Testis (tissue), 3 donors: ENCODE results near the gene TNP2. TPM values are rescaled to one million over a fixed set of nuclear protein-coding genes. Genes with fewer than 3 reads are reported as not detected.

Source experiments
- DNase-seq: peaks from one replicate; pipeline ENCODE4 v3.0.0-alpha.2; 2019
- H3K27ac ChIP-seq, 2 donors: fragments of 200-600 bp; sonication (generic); one replicate each; pipeline ENCODE4 v1.5.1; 2019
- H3K27me3 ChIP-seq: fragments of 200-600 bp; sonication (generic); one replicate; pipeline ENCODE4 v1.5.1; 2019
- H3K36me3 ChIP-seq: fragments of 200-600 bp; sonication (generic); one replicate; pipeline ENCODE4 v1.5.1; 2017; ENCODE audit warnings: low read depth; ENCODE audit errors: missing control alignments
- H3K4me1 ChIP-seq: fragments of 200-600 bp; sonication (generic); one replicate; pipeline ENCODE4 v1.5.1; 2019
- H3K4me3 ChIP-seq, 2 donors: fragments of 200-600 bp; sonication (generic); one replicate each; pipeline ENCODE4 v1.5.1; 2017 to 2019
- H3K9me3 ChIP-seq: fragments of 200-600 bp; sonication (generic); one replicate; pipeline ENCODE4 v1.5.1; 2017
- POLR2A ChIP-seq: fragments of 450-650 bp; IDR thresholded peaks from one replicate; pipeline ENCODE4 v1.6.1; 2017; ENCODE audit warnings: antibody characterized with exemption, mild to moderate bottlenecking, moderate library complexity
- WGBS, 2 donors: methylation state at CpG; one replicate each; pipeline ENCODE4 v1.1.5; 2018; 5-methylcytosine and 5-hydroxymethylcytosine counted together
- intact Hi-C: fragments of 100-400 bp; cut with DNase I; formaldehyde crosslinking; loops from one replicate; pipeline ENCODE4 v1.15.1; 2023; ENCODE audit warnings: low total_unique reads
- polyA plus RNA-seq: library from polyadenylated mRNA; stranded (reverse); fragments of 350-450 nt; fragmentation: Illumina TruSeq; extraction: RNeasy Lipid Tissue Mini Kit (QIAGEN cat#74804); gene quantifications from one replicate; pipeline ENCODE4 v1.2.3, GENCODE V29; 2014; ENCODE audit warnings: low read depth, low replicate concordance; ENCODE audit not compliant: insufficient read depth
- total RNA-seq, 2 donors: library from RNA; depleted of rRNA; stranded (reverse); fragments of >200 nt; gene quantifications; one replicate each; pipeline ENCODE4 v1.2.3, GENCODE V29; 2016
- TF ChIP-seq, protein P1 (sequence below), 3 experiments: fragments of 450-650 bp in 2 of 3; fragments of 200-600 bp in 1 of 3; sonication (generic) in 1 of 3; IDR thresholded peaks; one replicate each; pipeline ENCODE4 v1.5.1; 2016 to 2019; ENCODE audit warnings: antibody characterized with exemption in 3 of 3, mild to moderate bottlenecking in 2 of 3, moderate library complexity in 1 of 3

The TNP2 gene
- total and polyA plus RNA-seq, 3 donors from 2014 or later, result 10.2 to 38.4 (median 29.8) TPM

DNA sequence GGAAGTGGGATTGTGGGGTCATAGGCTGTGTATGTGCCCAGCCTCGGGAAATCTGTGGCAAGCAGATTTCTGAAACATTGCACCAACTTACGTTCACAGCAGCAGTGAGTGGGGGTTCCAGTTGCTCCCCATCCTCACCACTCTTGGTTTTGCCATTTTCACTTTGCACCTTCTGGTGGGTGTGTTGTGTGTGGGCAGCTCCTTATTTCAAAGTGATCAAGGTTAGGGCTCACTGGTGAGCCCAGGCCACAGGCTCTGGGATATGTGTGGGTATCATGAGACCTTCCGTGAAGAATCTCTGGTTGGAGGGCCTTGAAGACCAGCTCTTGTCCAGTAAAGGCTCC lies 41.5 kb upstream of the TNP2 start:
- TF ChIP-seq, protein P1, sequence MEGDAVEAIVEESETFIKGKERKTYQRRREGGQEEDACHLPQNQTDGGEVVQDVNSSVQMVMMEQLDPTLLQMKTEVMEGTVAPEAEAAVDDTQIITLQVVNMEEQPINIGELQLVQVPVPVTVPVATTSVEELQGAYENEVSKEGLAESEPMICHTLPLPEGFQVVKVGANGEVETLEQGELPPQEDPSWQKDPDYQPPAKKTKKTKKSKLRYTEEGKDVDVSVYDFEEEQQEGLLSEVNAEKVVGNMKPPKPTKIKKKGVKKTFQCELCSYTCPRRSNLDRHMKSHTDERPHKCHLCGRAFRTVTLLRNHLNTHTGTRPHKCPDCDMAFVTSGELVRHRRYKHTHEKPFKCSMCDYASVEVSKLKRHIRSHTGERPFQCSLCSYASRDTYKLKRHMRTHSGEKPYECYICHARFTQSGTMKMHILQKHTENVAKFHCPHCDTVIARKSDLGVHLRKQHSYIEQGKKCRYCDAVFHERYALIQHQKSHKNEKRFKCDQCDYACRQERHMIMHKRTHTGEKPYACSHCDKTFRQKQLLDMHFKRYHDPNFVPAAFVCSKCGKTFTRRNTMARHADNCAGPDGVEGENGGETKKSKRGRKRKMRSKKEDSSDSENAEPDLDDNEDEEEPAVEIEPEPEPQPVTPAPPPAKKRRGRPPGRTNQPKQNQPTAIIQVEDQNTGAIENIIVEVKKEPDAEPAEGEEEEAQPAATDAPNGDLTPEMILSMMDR (IDR thresholded peaks at IDR 0.05), result no peak
- TF ChIP-seq POLR2A, result no peak
- DNase-seq, result no peak
- Histone ChIP-seq H3K4me3 (no peak overlapping the region), H3K27ac (peak overlapping the region; percentile 22 to 25), H3K9me3 (no peaks in the 10 kb centered on the region), H3K36me3 (no peaks in the 10 kb centered on the region), H3K27me3 (no peaks in the 10 kb centered on the region), H3K4me1 (peaks cover 22% of the 10 kb centered on the region)
- intact Hi-C loops, result no loop called here
- WGBS, 2 donors, result 92 to 97% methylated on average over 3 of the region's 3 CpGs

DNA sequence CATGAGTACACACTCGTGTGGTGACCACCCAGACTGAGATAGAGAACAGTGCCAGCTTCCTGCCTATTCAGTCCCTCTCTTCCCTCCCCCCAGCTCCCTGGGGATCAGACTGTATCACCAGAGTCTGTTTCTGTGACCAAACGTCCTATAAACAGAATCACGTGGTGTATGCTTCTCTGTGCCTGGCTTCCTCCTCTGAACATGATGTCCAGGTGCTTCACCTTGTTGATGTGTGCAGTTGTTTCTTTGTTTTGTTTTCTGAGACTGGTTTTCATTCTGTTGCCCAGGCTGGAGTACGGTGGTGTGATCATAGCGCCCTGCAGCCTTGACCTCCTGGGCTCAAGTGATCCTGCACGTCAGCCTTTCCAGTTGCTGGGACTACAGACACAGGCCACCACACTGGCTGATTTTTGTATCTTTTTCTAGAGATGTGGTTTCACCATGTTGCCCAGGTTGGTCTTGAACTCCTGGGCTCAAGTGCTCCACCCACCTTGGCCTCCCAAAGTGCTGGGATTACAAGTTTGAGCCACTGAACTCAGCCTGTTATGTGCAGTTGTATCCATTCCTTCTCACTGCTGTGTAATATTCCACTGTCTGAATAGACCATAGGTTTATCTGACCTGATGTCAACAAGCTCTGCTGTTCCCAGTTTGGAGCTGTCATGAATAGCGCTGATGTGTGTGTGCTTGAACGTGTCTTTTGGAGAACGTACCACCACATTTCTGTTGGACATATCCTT lies 40.9 kb upstream of the TNP2 start:
- no peak for TF ChIP-seq POLR2A
- TF ChIP-seq, protein P1 (IDR thresholded peaks at IDR 0.05), result no peak
- Histone ChIP-seq H3K36me3 (no peaks in the 10 kb centered on the region), H3K9me3 (no peaks in the 10 kb centered on the region), H3K4me1 (peaks cover 22% of the 10 kb centered on the region), H3K4me3 (no peak overlapping the region), H3K27me3 (no peaks in the 10 kb centered on the region), H3K27ac (peak overlapping the region; percentile 22 to 25)
- peak; percentile 42 for DNase-seq
- intact Hi-C loops, result no loop called here
- 55 to 57% methylated on average over 9 of the region's 9 CpGs for WGBS, 2 donors

DNA sequence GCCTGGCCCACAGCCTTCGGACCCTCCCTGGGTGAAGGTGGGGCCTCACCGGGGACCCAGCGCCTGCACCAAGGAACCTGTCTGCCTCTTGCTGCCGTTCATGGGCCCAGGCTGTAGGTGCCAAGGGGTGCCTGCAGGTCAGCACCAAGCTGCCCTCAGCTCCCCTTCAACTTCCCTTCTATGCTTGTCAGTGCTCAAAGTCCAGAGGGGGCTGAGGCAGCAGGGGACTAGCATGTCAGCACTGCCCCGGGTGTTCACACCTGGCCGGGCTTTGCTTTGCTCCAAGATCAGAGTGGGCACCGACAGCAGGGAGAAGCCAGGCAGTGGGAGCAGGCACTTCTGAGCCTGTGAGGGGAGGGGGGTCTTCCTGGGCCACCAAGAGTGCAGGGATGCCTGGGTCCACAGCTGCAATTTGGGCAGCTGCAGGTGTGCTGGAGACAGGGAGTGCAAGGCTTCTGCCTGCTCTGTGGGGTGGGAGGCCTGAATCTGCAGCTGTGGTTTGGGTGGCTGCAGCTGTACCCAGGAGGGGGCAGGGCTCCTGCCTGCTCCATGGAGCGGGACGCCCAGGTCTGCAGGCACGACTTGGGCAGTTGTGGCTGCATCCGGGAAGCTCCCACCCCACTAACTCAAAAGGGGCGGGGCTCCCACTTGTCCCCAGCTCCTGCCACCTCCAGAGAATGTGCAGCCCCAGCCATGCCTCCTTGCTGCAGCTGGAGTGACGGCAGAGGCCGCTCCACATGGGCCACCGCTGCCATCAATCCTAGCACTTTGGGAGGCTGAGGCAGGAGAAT lies 39.6 kb upstream of the TNP2 start:
- intact Hi-C loops, result no loop called here
- Histone ChIP-seq H3K4me3 (no peak overlapping the region), H3K27me3 (no peaks in the 10 kb centered on the region), H3K27ac (no peak overlapping the region), H3K4me1 (peaks cover 22% of the 10 kb centered on the region), H3K36me3 (no peaks in the 10 kb centered on the region), H3K9me3 (no peaks in the 10 kb centered on the region)
- WGBS, 2 donors, result 78 to 86% methylated on average over 5 to 15 of the region's 15 CpGs
- TF ChIP-seq, protein P1 (IDR thresholded peaks at IDR 0.05), result no peak
- no peak for TF ChIP-seq POLR2A
- DNase-seq, result no peak

DNA sequence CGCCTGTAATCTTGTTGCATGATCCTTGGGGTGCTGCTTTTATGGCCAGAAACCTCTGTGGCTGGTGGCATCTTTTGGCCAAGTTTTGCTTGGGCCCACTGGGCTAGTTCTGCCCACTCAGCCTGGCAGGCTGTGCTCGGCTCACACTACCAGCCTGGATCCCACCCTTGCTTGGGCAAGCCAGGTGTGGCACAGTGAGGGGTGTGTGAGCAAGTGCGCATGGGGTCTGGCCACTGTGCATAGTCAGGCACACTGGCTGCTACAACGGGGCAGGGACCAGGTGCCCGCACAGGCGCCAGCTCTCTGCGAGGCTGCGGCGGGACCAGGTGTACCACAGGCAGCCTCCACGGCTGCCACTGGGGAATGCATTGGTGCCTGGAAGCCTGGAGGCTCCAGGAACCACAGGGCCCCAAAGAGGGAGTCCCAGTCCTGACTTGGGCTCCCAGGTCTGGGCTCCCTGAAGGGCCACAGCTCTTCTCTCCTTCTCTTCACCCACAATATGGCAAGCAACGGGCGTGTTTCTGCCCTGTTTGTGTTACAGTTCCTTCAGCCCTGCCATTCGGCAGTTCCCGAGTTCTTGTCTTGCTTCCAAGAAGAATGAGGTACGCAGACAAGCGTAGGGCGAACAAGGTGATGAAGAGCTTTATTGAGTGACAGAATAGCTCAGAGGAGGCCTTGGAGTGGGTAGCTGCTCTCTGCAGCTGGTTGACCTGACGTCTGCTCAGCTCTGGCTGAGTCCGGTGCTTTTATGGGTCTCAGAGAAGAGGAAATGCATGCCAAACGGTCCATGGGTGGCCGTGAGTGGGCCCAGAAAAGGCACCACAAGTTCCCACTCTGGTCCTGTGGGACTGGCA lies 38.7 kb upstream of the TNP2 start:
- intact Hi-C loops, result no loop called here
- DNase-seq, result no peak
- Histone ChIP-seq H3K27ac (peak overlapping the region in 1 of 2 donors; percentile 2), H3K36me3 (no peaks in the 10 kb centered on the region), H3K4me3 (no peak overlapping the region), H3K27me3 (no peaks in the 10 kb centered on the region), H3K9me3 (no peaks in the 10 kb centered on the region), H3K4me1 (peaks cover 19% of the 10 kb centered on the region)
- WGBS, 2 donors, result 84 to 88% methylated on average over 15 to 21 of the region's 21 CpGs
- TF ChIP-seq POLR2A, result no peak
- TF ChIP-seq, protein P1 (IDR thresholded peaks at IDR 0.05), result no peak
